Brain microvascular endothelial cell (primary cell): Measurements from ENCODE around the gene RANBP2.

ENCODE experiments used
- DNase-seq: peaks from one replicate; pipeline ENCODE4 v3.0.0-alpha.2; 2020
- H3K27ac ChIP-seq: fragments of 250-450 bp; sonication (Bioruptor Pico); 2 replicates; pipeline ENCODE4 v1.5.1; 2020; ENCODE audit warnings: mild to moderate bottlenecking, moderate library complexity
- H3K27me3 ChIP-seq: fragments of 250-450 bp; sonication (Bioruptor Pico); replicated peaks from 2 replicates; pipeline ENCODE4 v1.5.1; 2020; ENCODE audit warnings: mild to moderate bottlenecking
- H3K36me3 ChIP-seq: fragments of 250-450 bp; sonication (Bioruptor Pico); replicated peaks from 2 replicates; pipeline ENCODE4 v1.5.1; 2020; ENCODE audit warnings: mild to moderate bottlenecking
- H3K4me3 ChIP-seq: 2 replicates; pipeline ENCODE4 v1.5.1; 2011; ENCODE audit warnings: low read depth, mild to moderate bottlenecking, control low read depth, low read length, moderate library complexity
- in situ Hi-C: cut with HindIII; loops from 2 replicates; pipeline ENCODE4 v1.10.0; 2017; ENCODE audit warnings: low sequenced_read_pairs, low pct_ligation_motif_present
- TF ChIP-seq, protein P1 (sequence below): IDR thresholded peaks from 2 replicates; pipeline ENCODE4 v1.5.1; 2011; ENCODE audit warnings: low read depth, mild to moderate bottlenecking, moderate library complexity, low read length, control low read depth, inconsistent platforms; ENCODE audit errors: missing control alignments

The RANBP2 gene

DNA sequence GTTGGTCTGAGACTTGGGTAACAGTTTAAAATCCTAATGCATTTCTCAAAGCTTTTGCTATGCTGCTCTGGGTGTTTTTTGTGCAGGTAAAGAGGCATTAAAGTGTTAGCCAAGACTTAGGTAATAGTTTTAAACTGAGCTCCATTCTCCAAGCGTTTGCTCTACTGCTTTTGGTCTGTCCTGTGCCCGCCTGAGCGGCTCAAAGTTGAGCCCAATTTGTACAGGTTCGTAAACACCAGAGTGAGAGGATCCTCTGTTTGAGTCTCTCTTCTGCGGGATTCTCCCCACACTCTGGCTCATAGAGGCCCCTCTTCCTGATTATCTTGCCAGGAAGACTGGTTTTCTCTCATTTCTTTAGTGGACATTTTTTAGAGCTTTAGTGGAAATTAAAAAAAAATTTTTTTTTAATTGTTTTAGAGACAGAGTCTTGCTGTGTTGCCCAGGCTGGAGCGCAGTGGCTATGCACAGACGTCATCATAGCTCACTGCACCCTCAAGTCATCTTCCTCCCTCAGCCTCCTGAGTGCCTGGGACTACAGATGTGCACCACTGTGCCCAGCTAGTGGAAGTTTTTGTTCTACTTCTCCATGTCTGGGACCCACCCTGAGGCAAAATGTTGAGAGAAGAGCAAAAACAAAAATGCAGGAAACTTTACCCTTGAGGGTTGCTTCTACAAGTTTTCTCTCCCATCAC lies 83.9 kb downstream of the RANBP2 start:
- Histone ChIP-seq H3K27ac (no peak overlapping the region), H3K36me3 (peaks cover 6% of the 10 kb centered on the region), H3K4me3 (no peak overlapping the region), H3K27me3 (no peaks in the 10 kb centered on the region)
- DNase-seq, result no peak
- TF ChIP-seq, protein P1, sequence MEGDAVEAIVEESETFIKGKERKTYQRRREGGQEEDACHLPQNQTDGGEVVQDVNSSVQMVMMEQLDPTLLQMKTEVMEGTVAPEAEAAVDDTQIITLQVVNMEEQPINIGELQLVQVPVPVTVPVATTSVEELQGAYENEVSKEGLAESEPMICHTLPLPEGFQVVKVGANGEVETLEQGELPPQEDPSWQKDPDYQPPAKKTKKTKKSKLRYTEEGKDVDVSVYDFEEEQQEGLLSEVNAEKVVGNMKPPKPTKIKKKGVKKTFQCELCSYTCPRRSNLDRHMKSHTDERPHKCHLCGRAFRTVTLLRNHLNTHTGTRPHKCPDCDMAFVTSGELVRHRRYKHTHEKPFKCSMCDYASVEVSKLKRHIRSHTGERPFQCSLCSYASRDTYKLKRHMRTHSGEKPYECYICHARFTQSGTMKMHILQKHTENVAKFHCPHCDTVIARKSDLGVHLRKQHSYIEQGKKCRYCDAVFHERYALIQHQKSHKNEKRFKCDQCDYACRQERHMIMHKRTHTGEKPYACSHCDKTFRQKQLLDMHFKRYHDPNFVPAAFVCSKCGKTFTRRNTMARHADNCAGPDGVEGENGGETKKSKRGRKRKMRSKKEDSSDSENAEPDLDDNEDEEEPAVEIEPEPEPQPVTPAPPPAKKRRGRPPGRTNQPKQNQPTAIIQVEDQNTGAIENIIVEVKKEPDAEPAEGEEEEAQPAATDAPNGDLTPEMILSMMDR, result no peak
- in situ Hi-C loops, result no loop called here

DNA sequence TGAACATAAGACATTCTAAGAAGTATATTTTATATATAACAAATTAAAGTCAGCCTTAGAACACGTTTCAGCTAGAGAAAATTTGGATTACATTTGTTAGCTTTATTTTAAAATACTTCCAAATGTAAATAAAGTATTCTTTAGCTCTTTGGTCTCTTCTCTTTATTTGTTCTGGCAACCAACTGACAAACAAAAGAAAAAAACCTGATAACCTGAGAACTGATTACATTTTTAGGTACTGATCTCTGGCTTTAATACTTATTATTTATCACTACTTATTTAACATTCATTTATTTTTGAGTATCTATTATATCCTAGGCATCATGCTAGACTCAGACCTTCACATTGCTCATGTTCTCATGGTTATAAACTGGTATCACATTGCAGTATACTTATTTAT lies 85.8 kb downstream of the RANBP2 start:
- in situ Hi-C loops, result no loop called here
- peaks cover 2% of the 10 kb centered on the region for H3K36me3 ChIP-seq
- TF ChIP-seq, protein P1, result no peak

DNA sequence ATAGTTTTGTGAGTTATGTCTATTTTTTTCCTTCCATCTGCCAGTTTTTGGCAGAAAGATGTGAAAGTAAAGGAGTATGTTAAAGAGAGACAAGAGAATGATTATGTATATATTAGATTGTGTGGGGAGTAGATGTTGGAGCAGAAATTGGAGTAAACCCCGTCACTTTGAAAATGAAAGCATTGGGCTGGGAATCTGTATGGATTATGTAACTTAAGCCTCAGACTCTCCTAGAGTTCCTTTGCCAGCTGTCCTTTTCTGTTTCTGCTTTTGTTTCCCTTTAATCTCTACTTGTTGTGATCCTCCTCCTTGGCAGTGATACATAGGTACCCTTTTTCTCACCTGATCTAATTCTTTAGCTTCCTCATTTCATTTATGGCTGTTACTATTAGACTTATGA lies 86.5 kb downstream of the RANBP2 start:
- no peak for DNase-seq
- Histone ChIP-seq H3K4me3 (no peak overlapping the region), H3K27ac (no peak overlapping the region), H3K36me3 (peaks cover 2% of the 10 kb centered on the region), H3K27me3 (no peaks in the 10 kb centered on the region)
- TF ChIP-seq, protein P1, result no peak
- in situ Hi-C loops, result no loop called here

More for the DNA sequence above, 85.8 kb downstream of the RANBP2 start:
- H3K27me3 ChIP-seq, result no peaks in the 10 kb centered on the region
- no peak for DNase-seq
- H3K27ac ChIP-seq, result no peak overlapping the region
- H3K4me3 ChIP-seq, result no peak overlapping the region

- TF ChIP-seq, protein P1, result no peak
- H3K36me3 ChIP-seq, result peaks cover 2% of the 10 kb centered on the region
- H3K27me3 ChIP-seq, result no peaks in the 10 kb centered on the region
- in situ Hi-C loops, result no loop called here
- DNase-seq, result no peak
- H3K27ac ChIP-seq, result no peak overlapping the region
- H3K4me3 ChIP-seq, result no peak overlapping the region
Measured at GRCh38 chr2:108806371-108807113, 87.3 kb downstream of the RANBP2 start.

GRCh38 chr2:108809936-108810335 lies 90.7 kb downstream of the RANBP2 start:
- no peaks in the 10 kb centered on the region for H3K27me3 ChIP-seq
- in situ Hi-C loops, result no loop called here
- TF ChIP-seq, protein P1, result no peak
- DNase-seq, result no peak
- H3K36me3 ChIP-seq, result peaks cover 4% of the 10 kb centered on the region
- no peak overlapping the region for H3K4me3 ChIP-seq
- H3K27ac ChIP-seq, result no peak overlapping the region
